ENCODE data around the gene EBF3.

The EBF3 gene

DNA sequence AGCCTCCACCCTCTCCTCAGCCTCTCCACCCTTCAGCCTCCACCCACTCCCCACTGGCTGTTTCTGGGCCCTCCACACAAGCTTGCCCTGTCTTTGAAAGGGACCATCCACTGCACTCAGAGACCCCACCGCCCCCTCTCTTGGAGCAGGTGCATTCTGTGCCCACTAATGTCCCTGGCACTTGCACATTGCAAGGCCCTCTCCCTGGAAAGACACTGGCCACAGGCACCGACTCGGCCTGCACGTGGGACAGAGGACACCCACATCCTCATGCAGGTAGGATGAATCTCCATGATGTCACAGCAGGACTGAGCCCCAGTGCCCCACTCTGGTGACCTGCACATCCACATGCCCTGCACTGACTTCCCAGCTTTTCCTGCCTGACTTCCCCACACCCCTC lies 36.8 kb upstream of the EBF3 start:
- TF ChIP-seq TCF12 (IDR thresholded peaks at IDR 0.05; ENCODE audit: low read depth), result no peak
- TF ChIP-seq TAF1 (IDR thresholded peaks at IDR 0.05; ENCODE audit: low read depth), result no peak
- TF ChIP-seq FOXM1 (IDR thresholded peaks at IDR 0.05; ENCODE audit: borderline replicate concordance, low read depth), result no peak
- TF ChIP-seq NFIC (IDR thresholded peaks at IDR 0.05), result no peak
- TF ChIP-seq CREB1 (IDR thresholded peaks at IDR 0.05; ENCODE audit: low read depth), result no peak
- no peak for TF ChIP-seq YY1 (IDR thresholded peaks at IDR 0.05; ENCODE audit: low read depth)
- no peak for TF ChIP-seq EP300 (IDR thresholded peaks at IDR 0.05; ENCODE audit: borderline replicate concordance)
- TF ChIP-seq RAD21 (IDR thresholded peaks at IDR 0.05; ENCODE audit: low read depth), result no peak
- TF ChIP-seq EGR1 (IDR thresholded peaks at IDR 0.05), result no peak
- TF ChIP-seq TEAD4 (IDR thresholded peaks at IDR 0.05), result no peak
- TF ChIP-seq, protein P1, sequence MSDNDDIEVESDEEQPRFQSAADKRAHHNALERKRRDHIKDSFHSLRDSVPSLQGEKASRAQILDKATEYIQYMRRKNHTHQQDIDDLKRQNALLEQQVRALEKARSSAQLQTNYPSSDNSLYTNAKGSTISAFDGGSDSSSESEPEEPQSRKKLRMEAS (IDR thresholded peaks at IDR 0.05), result no peak
- TF ChIP-seq ZBTB7A (IDR thresholded peaks at IDR 0.05; ENCODE audit: low read depth), result no peak
- TF ChIP-seq CEBPB (IDR thresholded peaks at IDR 0.05), result no peak
- TF ChIP-seq, protein P2, sequence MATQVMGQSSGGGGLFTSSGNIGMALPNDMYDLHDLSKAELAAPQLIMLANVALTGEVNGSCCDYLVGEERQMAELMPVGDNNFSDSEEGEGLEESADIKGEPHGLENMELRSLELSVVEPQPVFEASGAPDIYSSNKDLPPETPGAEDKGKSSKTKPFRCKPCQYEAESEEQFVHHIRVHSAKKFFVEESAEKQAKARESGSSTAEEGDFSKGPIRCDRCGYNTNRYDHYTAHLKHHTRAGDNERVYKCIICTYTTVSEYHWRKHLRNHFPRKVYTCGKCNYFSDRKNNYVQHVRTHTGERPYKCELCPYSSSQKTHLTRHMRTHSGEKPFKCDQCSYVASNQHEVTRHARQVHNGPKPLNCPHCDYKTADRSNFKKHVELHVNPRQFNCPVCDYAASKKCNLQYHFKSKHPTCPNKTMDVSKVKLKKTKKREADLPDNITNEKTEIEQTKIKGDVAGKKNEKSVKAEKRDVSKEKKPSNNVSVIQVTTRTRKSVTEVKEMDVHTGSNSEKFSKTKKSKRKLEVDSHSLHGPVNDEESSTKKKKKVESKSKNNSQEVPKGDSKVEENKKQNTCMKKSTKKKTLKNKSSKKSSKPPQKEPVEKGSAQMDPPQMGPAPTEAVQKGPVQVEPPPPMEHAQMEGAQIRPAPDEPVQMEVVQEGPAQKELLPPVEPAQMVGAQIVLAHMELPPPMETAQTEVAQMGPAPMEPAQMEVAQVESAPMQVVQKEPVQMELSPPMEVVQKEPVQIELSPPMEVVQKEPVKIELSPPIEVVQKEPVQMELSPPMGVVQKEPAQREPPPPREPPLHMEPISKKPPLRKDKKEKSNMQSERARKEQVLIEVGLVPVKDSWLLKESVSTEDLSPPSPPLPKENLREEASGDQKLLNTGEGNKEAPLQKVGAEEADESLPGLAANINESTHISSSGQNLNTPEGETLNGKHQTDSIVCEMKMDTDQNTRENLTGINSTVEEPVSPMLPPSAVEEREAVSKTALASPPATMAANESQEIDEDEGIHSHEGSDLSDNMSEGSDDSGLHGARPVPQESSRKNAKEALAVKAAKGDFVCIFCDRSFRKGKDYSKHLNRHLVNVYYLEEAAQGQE (IDR thresholded peaks at IDR 0.05; ENCODE audit: low read depth), result no peak
- TF ChIP-seq, protein P3, sequence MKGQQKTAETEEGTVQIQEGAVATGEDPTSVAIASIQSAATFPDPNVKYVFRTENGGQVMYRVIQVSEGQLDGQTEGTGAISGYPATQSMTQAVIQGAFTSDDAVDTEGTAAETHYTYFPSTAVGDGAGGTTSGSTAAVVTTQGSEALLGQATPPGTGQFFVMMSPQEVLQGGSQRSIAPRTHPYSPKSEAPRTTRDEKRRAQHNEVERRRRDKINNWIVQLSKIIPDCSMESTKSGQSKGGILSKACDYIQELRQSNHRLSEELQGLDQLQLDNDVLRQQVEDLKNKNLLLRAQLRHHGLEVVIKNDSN (IDR thresholded peaks at IDR 0.05), result no peak

DNA sequence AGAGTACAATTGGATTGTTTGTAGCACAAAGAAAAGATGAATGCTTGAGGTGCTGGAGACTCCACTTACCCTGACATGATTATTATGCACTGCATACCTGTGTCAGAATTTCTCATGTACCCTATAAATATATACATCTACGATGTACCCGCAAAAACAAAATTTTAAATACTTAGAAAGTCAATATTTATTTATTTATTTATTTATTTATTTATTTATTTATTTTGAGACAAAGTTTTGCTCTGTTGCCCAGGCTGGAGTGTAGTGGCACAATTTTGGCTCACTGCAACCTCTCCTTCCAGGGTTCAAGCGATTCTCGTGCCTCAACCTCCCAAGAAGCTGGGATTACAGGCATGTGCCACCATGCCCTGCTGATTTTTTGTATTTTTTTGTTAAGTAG lies 35.1 kb upstream of the EBF3 start:
- TF ChIP-seq, protein P2 (IDR thresholded peaks at IDR 0.05; ENCODE audit: low read depth), result no peak

DNA sequence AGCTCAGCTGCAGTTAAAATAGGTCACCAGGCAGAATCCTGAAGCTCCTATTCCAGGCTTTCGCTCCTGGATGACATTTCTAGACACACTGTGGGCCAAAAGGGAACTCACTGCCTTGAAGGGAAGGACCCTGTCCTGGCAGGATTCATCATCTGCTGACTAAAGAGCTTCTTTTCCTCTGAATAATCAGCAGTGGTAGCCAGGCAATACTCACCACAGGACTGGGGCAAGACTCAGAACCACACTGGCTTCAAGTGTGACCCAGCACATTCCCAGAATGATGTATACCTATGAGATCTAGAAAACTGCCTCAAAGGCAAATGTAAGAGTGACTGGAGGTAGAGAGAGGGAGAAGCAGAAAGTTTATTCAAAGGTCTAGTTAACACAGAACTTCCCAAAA lies 29.5 kb upstream of the EBF3 start:
- TF ChIP-seq, protein P1 (IDR thresholded peaks at IDR 0.05), result no peak
- TF ChIP-seq EGR1 (IDR thresholded peaks at IDR 0.05) (no peak), TCF12 (IDR thresholded peaks at IDR 0.05; ENCODE audit: low read depth) (no peak), ZBTB7A (IDR thresholded peaks at IDR 0.05; ENCODE audit: low read depth) (no peak), CEBPB (IDR thresholded peaks at IDR 0.05) (no peak), TAF1 (IDR thresholded peaks at IDR 0.05; ENCODE audit: low read depth) (no peak), EP300 (IDR thresholded peaks at IDR 0.05; ENCODE audit: borderline replicate concordance) (no peak), YY1 (IDR thresholded peaks at IDR 0.05; ENCODE audit: low read depth) (no peak), NFIC (IDR thresholded peaks at IDR 0.05) (no peak), TEAD4 (IDR thresholded peaks at IDR 0.05) (no peak), FOXM1 (IDR thresholded peaks at IDR 0.05; ENCODE audit: borderline replicate concordance, low read depth) (no peak)

DNA sequence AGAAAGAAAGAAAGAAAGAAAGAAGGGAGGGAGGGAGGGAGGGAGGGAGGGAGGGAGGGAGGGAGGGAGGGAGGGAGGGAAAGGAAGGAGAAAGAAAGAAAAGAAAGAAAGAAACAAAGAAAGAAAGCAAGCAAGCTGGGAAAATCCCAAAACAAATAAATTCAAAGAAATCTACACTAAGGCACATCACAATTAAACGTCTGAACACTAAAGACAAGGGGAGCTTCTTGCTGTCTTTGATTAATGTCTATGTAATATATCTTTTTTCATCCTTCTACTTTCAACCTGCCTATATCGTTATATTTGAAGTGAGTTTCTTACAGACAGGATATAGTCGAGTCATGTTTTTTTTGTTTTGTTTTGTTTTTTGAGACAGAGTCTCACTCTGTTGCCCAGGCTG lies 28.3 kb upstream of the EBF3 start:
- TF ChIP-seq CREB1 (IDR thresholded peaks at IDR 0.05; ENCODE audit: low read depth) (no peak), TAF1 (IDR thresholded peaks at IDR 0.05; ENCODE audit: low read depth) (no peak), ZBTB7A (IDR thresholded peaks at IDR 0.05; ENCODE audit: low read depth) (no peak), NFIC (IDR thresholded peaks at IDR 0.05) (no peak), EP300 (IDR thresholded peaks at IDR 0.05; ENCODE audit: borderline replicate concordance) (no peak), RAD21 (IDR thresholded peaks at IDR 0.05; ENCODE audit: low read depth) (no peak), YY1 (IDR thresholded peaks at IDR 0.05; ENCODE audit: low read depth) (no peak), TEAD4 (IDR thresholded peaks at IDR 0.05) (no peak), EGR1 (IDR thresholded peaks at IDR 0.05) (no peak), TCF12 (IDR thresholded peaks at IDR 0.05; ENCODE audit: low read depth) (no peak), FOXM1 (IDR thresholded peaks at IDR 0.05; ENCODE audit: borderline replicate concordance, low read depth) (no peak)
- TF ChIP-seq, protein P1 (IDR thresholded peaks at IDR 0.05), result no peak
- TF ChIP-seq, protein P3 (IDR thresholded peaks at IDR 0.05), result no peak

DNA sequence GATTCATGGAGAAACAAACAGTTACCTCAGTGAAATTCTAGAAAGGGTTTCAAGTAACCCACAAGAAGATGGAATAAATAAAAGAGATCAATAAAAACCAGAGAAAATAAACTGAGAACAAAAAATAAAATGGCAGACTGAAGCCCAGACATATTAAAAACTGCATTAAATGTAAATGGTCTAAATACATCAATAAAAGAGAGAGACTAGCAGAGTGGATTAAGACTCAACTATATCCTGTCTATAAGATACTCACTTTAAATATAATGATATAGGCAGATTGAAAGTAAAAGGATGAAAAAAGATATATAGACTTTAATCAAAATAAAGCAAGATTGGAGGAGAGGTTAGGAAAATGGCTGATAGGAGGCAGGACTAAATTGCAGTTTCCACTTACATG lies 18.8 kb upstream of the EBF3 start:
- TF ChIP-seq TEAD4 (IDR thresholded peaks at IDR 0.05), result no peak
- no peak for TF ChIP-seq RAD21 (IDR thresholded peaks at IDR 0.05; ENCODE audit: low read depth)
- no peak for TF ChIP-seq CEBPB (IDR thresholded peaks at IDR 0.05)
- TF ChIP-seq CREB1 (IDR thresholded peaks at IDR 0.05; ENCODE audit: low read depth), result no peak
- no peak for TF ChIP-seq NFIC (IDR thresholded peaks at IDR 0.05)
- TF ChIP-seq, protein P1 (IDR thresholded peaks at IDR 0.05), result no peak
- no peak for TF ChIP-seq ZBTB7A (IDR thresholded peaks at IDR 0.05; ENCODE audit: low read depth)

DNA sequence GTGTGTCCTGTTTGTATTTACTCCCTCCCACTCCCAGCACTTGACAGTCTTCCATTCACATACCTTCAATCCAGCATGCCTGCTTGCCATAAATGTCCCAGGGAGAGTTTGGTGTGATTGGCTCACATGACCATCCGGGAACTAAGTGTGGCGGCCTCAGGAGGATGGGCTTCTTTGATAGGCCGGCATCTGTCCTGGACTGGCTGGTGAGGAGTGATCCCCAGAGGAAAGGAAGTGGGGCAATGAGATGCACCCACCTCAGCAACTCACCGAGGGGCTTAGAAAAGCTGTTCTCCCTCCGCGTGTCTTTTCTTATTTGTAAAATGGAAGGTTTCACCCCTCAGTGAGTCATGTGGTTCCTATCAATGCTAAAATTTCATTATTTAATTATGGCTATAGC lies 14.9 kb upstream of the EBF3 start:
- TF ChIP-seq TCF12 (IDR thresholded peaks at IDR 0.05; ENCODE audit: low read depth) (no peak), EGR1 (IDR thresholded peaks at IDR 0.05) (no peak), CEBPB (IDR thresholded peaks at IDR 0.05) (no peak), NFIC (IDR thresholded peaks at IDR 0.05) (no peak), FOXM1 (IDR thresholded peaks at IDR 0.05; ENCODE audit: borderline replicate concordance, low read depth) (no peak), RAD21 (IDR thresholded peaks at IDR 0.05; ENCODE audit: low read depth) (no peak), ZBTB7A (IDR thresholded peaks at IDR 0.05; ENCODE audit: low read depth) (no peak), YY1 (IDR thresholded peaks at IDR 0.05; ENCODE audit: low read depth) (no peak), EP300 (IDR thresholded peaks at IDR 0.05; ENCODE audit: borderline replicate concordance) (no peak), TEAD4 (IDR thresholded peaks at IDR 0.05) (no peak), TAF1 (IDR thresholded peaks at IDR 0.05; ENCODE audit: low read depth) (no peak), CREB1 (IDR thresholded peaks at IDR 0.05; ENCODE audit: low read depth) (no peak)
- TF ChIP-seq, protein P2 (IDR thresholded peaks at IDR 0.05; ENCODE audit: low read depth), result no peak
- TF ChIP-seq, protein P1 (IDR thresholded peaks at IDR 0.05), result no peak
- TF ChIP-seq, protein P3 (IDR thresholded peaks at IDR 0.05), result no peak

All from Ishikawa (cell line).